PC-3 (cell line): ENCODE results near the gene PGF.

Source experiments
- EZH2 ChIP-seq: fragments of 300-600 bp; sonication (generic); IDR thresholded peaks from one replicate; pipeline ENCODE4 v1.6.1; 2017; ENCODE audit warnings: antibody characterized with exemption, mild to moderate bottlenecking, low read length; ENCODE audit not compliant: unreplicated experiment
- EZH2phosphoT487 ChIP-seq: fragments of 300-600 bp; sonication (generic); IDR thresholded peaks from 2 replicates; pipeline ENCODE4 v1.6.1; 2018; ENCODE audit warnings: mild to moderate bottlenecking, antibody characterized with exemption, low read length, borderline replicate concordance
- TF ChIP-seq, protein P1 (sequence below): fragments of 300-600 bp; sonication (generic); conservative IDR thresholded peaks from 2 replicates; pipeline ENCODE4 v1.5.1; 2017; ENCODE audit warnings: antibody characterized with exemption, low read depth, mild to moderate bottlenecking, low read length

DNA sequence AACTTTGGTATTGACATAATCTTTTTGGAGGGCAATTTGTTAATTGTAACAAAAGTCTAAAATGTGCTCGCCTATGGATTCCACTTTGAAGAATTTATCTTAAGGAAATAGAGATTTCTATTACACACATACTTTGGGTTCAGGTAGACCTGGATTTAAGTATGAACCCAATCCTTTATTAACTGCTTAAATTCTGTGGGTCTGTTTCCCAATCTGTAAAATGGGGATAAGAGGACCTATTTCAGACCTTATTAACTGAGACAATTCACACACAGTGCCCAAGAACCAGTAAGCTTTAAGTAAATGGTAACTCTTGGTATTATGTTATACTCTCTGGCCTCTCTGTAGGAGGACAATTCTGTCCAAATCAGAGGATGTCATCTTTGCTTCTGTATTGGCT, 46.5 kb upstream of the PGF start:
- TF ChIP-seq, protein P1, sequence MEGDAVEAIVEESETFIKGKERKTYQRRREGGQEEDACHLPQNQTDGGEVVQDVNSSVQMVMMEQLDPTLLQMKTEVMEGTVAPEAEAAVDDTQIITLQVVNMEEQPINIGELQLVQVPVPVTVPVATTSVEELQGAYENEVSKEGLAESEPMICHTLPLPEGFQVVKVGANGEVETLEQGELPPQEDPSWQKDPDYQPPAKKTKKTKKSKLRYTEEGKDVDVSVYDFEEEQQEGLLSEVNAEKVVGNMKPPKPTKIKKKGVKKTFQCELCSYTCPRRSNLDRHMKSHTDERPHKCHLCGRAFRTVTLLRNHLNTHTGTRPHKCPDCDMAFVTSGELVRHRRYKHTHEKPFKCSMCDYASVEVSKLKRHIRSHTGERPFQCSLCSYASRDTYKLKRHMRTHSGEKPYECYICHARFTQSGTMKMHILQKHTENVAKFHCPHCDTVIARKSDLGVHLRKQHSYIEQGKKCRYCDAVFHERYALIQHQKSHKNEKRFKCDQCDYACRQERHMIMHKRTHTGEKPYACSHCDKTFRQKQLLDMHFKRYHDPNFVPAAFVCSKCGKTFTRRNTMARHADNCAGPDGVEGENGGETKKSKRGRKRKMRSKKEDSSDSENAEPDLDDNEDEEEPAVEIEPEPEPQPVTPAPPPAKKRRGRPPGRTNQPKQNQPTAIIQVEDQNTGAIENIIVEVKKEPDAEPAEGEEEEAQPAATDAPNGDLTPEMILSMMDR = no peak
- TF ChIP-seq EZH2 (no peak), EZH2phosphoT487 (no peak)
